GM21526 (cell line): ENCODE data around the gene SCRN1.
"Not testable (repeated sequence)": the region's sequence is repeated elsewhere in the genome, so short reads cannot be mapped to it uniquely, and the experiment has no call there.

Experiments used
- ATAC-seq: cut with Tn5 transposase; IDR thresholded peaks from one replicate; pipeline ENCODE4 v1.9.1; 2021; ENCODE audit warnings: moderate library complexity; ENCODE audit not compliant: unreplicated experiment, low FRiP score

The SCRN1 gene

GRCh38 chr7:29970158-29970557 is 19.4 kb downstream of the SCRN1 start:
- no peak for ATAC-seq

- ATAC-seq: no peak
These were observed 19.9 kb downstream of the SCRN1 start for GRCh38 chr7:29969738-29970137.

GRCh38 chr7:29968683-29969395 is 20.8 kb downstream of the SCRN1 start:
- ATAC-seq: no peak

- ATAC-seq: no peak
These were observed 24.6 kb downstream of the SCRN1 start for GRCh38 chr7:29965030-29965429.

GRCh38 chr7:29962035-29962434 is 27.6 kb downstream of the SCRN1 start:
- ATAC-seq: no peak

GRCh38 chr7:29961611-29962010 is 28.0 kb downstream of the SCRN1 start:
- not testable (repeated sequence) for ATAC-seq

- no peak for ATAC-seq
These were observed 30.8 kb downstream of the SCRN1 start for GRCh38 chr7:29958667-29959358.

- ATAC-seq: no peak
These were observed 31.9 kb downstream of the SCRN1 start for GRCh38 chr7:29957521-29958310.

- ATAC-seq: no peak
These were observed 33.1 kb downstream of the SCRN1 start for GRCh38 chr7:29956487-29956836.

GRCh38 chr7:29955799-29956486 is 33.7 kb downstream of the SCRN1 start:
- no peak for ATAC-seq

- no peak for ATAC-seq
These were observed 34.4 kb downstream of the SCRN1 start for GRCh38 chr7:29955075-29955792.

GRCh38 chr7:29953726-29954347 is 35.8 kb downstream of the SCRN1 start:
- no peak for ATAC-seq

GRCh38 chr7:29951206-29951605 is 38.4 kb downstream of the SCRN1 start:
- ATAC-seq: no peak

- ATAC-seq: no peak
These were observed 39.1 kb downstream of the SCRN1 start for GRCh38 chr7:29950480-29950879.

GRCh38 chr7:29948587-29948986 is 41.0 kb downstream of the SCRN1 start:
- no peak for ATAC-seq

GRCh38 chr7:29946428-29947186 is 43.0 kb downstream of the SCRN1 start:
- no peak for ATAC-seq

- no peak for ATAC-seq
These were observed 44.3 kb downstream of the SCRN1 start for GRCh38 chr7:29945259-29945809.

- no peak for ATAC-seq
These were observed 49.4 kb downstream of the SCRN1 start for GRCh38 chr7:29940199-29940598.

GRCh38 chr7:29937132-29937531 is 52.5 kb downstream of the SCRN1 start:
- ATAC-seq: no peak
